NCI-H524 treated with DMSO at 0.1 percent for 48 hours (cell line): ENCODE data around the gene XRCC3.

Experiments used
- DNase-seq: peaks from one replicate; lab custom pipeline; 2025; lab: John Stamatoyannopoulos, UW

Gene XRCC3

GRCh38 chr14:103726474-103726873 is 11.2 kb upstream of the XRCC3 start:
- DNase-seq = no peak

- DNase-seq = no peak
Observed at GRCh38 chr14:103725739-103726395, 10.6 kb upstream of the XRCC3 start.

GRCh38 chr14:103725001-103725682 is 9.9 kb upstream of the XRCC3 start:
- no peak for DNase-seq

- DNase-seq = no peak
Observed at GRCh38 chr14:103724116-103724515, 8.9 kb upstream of the XRCC3 start.

GRCh38 chr14:103723748-103724081 is 8.5 kb upstream of the XRCC3 start:
- DNase-seq = no peak

GRCh38 chr14:103721334-103722120 is 6.3 kb upstream of the XRCC3 start:
- DNase-seq = no peak

GRCh38 chr14:103719751-103720150 is 4.5 kb upstream of the XRCC3 start:
- DNase-seq = no peak

GRCh38 chr14:103718572-103718971 is 3.3 kb upstream of the XRCC3 start:
- no peak for DNase-seq

- no peak for DNase-seq
Observed at GRCh38 chr14:103716899-103717411, 1.7 kb upstream of the XRCC3 start.

GRCh38 chr14:103716091-103716801 is 995 bp upstream of the XRCC3 start:
- DNase-seq = no peak

- DNase-seq = no peak
Observed at GRCh38 chr14:103714063-103714724, 1.1 kb downstream of the XRCC3 start.

GRCh38 chr14:103713304-103714062 is 1.8 kb downstream of the XRCC3 start:
- no peak for DNase-seq

GRCh38 chr14:103712633-103713247 is 2.5 kb downstream of the XRCC3 start:
- no peak for DNase-seq

GRCh38 chr14:103711516-103712431 is 3.5 kb downstream of the XRCC3 start:
- no peak for DNase-seq

- DNase-seq = no peak
Observed at GRCh38 chr14:103710771-103711377, 4.4 kb downstream of the XRCC3 start.

- no peak for DNase-seq
Observed at GRCh38 chr14:103709814-103710213, 5.4 kb downstream of the XRCC3 start.

- no peak for DNase-seq
Observed at GRCh38 chr14:103708750-103709187, 6.5 kb downstream of the XRCC3 start.

- DNase-seq = no peak
Observed at GRCh38 chr14:103707329-103708263, 7.7 kb downstream of the XRCC3 start.
